ENCODE results near the gene MACROD1.

MACROD1 gene

GRCh38 chr11:64132191-64132771, 33.6 kb downstream of the MACROD1 start:
- peaks cover 26% of the 10 kb centered on the region for H3K27me3 ChIP-seq (ENCODE audit: control insufficient read depth, insufficient read depth, low read length)
- H3K27ac ChIP-seq (ENCODE audit: low read length) = no peak overlapping the region
- no peak overlapping the region for H3K4me3 ChIP-seq (ENCODE audit: low read length)
- no peaks in the 10 kb centered on the region for H3K36me3 ChIP-seq (ENCODE audit: control insufficient read depth, low read depth, low read length)
- H3K9me3 ChIP-seq (ENCODE audit: control insufficient read depth, low read depth, low read length) = no peaks in the 10 kb centered on the region
- H3K9ac ChIP-seq (ENCODE audit: low read length) = no peak overlapping the region
- peaks cover 14% of the 10 kb centered on the region for H3K4me1 ChIP-seq (ENCODE audit: control insufficient read depth, low read depth, low read length)

GRCh38 chr11:64131683-64132190, 34.2 kb downstream of the MACROD1 start:
- H3K4me1 ChIP-seq (ENCODE audit: control insufficient read depth, low read depth, low read length) = peaks cover 14% of the 10 kb centered on the region
- no peaks in the 10 kb centered on the region for H3K9me3 ChIP-seq (ENCODE audit: control insufficient read depth, low read depth, low read length)
- H3K36me3 ChIP-seq (ENCODE audit: control insufficient read depth, low read depth, low read length) = no peaks in the 10 kb centered on the region
- H3K27me3 ChIP-seq (ENCODE audit: control insufficient read depth, insufficient read depth, low read length) = peaks cover 25% of the 10 kb centered on the region
- no peak overlapping the region for H3K4me3 ChIP-seq (ENCODE audit: low read length)
- H3K9ac ChIP-seq (ENCODE audit: low read length) = no peak overlapping the region
- no peak overlapping the region for H3K27ac ChIP-seq (ENCODE audit: low read length)

GRCh38 chr11:64130618-64131017, 35.3 kb downstream of the MACROD1 start:
- Histone ChIP-seq H3K36me3 (ENCODE audit: control insufficient read depth, low read depth, low read length) (no peaks in the 10 kb centered on the region), H3K4me1 (ENCODE audit: control insufficient read depth, low read depth, low read length) (peaks cover 14% of the 10 kb centered on the region), H3K27me3 (ENCODE audit: control insufficient read depth, insufficient read depth, low read length) (peaks cover 25% of the 10 kb centered on the region), H3K4me3 (ENCODE audit: low read length) (no peak overlapping the region), H3K9ac (ENCODE audit: low read length) (no peak overlapping the region), H3K9me3 (ENCODE audit: control insufficient read depth, low read depth, low read length) (no peaks in the 10 kb centered on the region), H3K27ac (ENCODE audit: low read length) (no peak overlapping the region)

GRCh38 chr11:64129403-64129802, 36.5 kb downstream of the MACROD1 start:
- Histone ChIP-seq H3K9ac (ENCODE audit: low read length) (no peak overlapping the region), H3K9me3 (ENCODE audit: control insufficient read depth, low read depth, low read length) (no peaks in the 10 kb centered on the region), H3K27me3 (ENCODE audit: control insufficient read depth, insufficient read depth, low read length) (peaks cover 14% of the 10 kb centered on the region), H3K27ac (ENCODE audit: low read length) (no peak overlapping the region), H3K4me3 (ENCODE audit: low read length) (no peak overlapping the region), H3K36me3 (ENCODE audit: control insufficient read depth, low read depth, low read length) (no peaks in the 10 kb centered on the region), H3K4me1 (ENCODE audit: control insufficient read depth, low read depth, low read length) (peaks cover 14% of the 10 kb centered on the region)

- peaks cover 14% of the 10 kb centered on the region for H3K4me1 ChIP-seq (ENCODE audit: control insufficient read depth, low read depth, low read length)
- no peak overlapping the region for H3K4me3 ChIP-seq (ENCODE audit: low read length)
- H3K27ac ChIP-seq (ENCODE audit: low read length) = no peak overlapping the region
These were observed 37.5 kb downstream of the MACROD1 start for GRCh38 chr11:64128255-64129006.

GRCh38 chr11:64127267-64128072, 38.4 kb downstream of the MACROD1 start:
- H3K4me3 ChIP-seq (ENCODE audit: low read length) = no peak overlapping the region
- H3K4me1 ChIP-seq (ENCODE audit: control insufficient read depth, low read depth, low read length) = peaks cover 14% of the 10 kb centered on the region
- no peaks in the 10 kb centered on the region for H3K9me3 ChIP-seq (ENCODE audit: control insufficient read depth, low read depth, low read length)
- no peak overlapping the region for H3K27ac ChIP-seq (ENCODE audit: low read length)
- no peaks in the 10 kb centered on the region for H3K36me3 ChIP-seq (ENCODE audit: control insufficient read depth, low read depth, low read length)
- H3K27me3 ChIP-seq (ENCODE audit: control insufficient read depth, insufficient read depth, low read length) = peaks cover 5% of the 10 kb centered on the region
- H3K9ac ChIP-seq (ENCODE audit: low read length) = no peak overlapping the region

More at GRCh38 chr11:64128255-64129006, 37.5 kb downstream of the MACROD1 start:
- Histone ChIP-seq H3K27me3 (ENCODE audit: control insufficient read depth, insufficient read depth, low read length) (peaks cover 9% of the 10 kb centered on the region), H3K36me3 (ENCODE audit: control insufficient read depth, low read depth, low read length) (no peaks in the 10 kb centered on the region), H3K9ac (ENCODE audit: low read length) (no peak overlapping the region), H3K9me3 (ENCODE audit: control insufficient read depth, low read depth, low read length) (no peaks in the 10 kb centered on the region)

- peaks cover 5% of the 10 kb centered on the region for H3K27me3 ChIP-seq (ENCODE audit: control insufficient read depth, insufficient read depth, low read length)
- no peak overlapping the region for H3K27ac ChIP-seq (ENCODE audit: low read length)
- H3K9me3 ChIP-seq (ENCODE audit: control insufficient read depth, low read depth, low read length) = no peaks in the 10 kb centered on the region
- no peaks in the 10 kb centered on the region for H3K36me3 ChIP-seq (ENCODE audit: control insufficient read depth, low read depth, low read length)
- H3K9ac ChIP-seq (ENCODE audit: low read length) = no peak overlapping the region
- H3K4me3 ChIP-seq (ENCODE audit: low read length) = no peak overlapping the region
- H3K4me1 ChIP-seq (ENCODE audit: control insufficient read depth, low read depth, low read length) = peaks cover 11% of the 10 kb centered on the region
These were observed 39.1 kb downstream of the MACROD1 start for GRCh38 chr11:64126796-64127195.

- Histone ChIP-seq H3K9me3 (ENCODE audit: control insufficient read depth, low read depth, low read length) (no peaks in the 10 kb centered on the region), H3K36me3 (ENCODE audit: control insufficient read depth, low read depth, low read length) (no peaks in the 10 kb centered on the region), H3K9ac (ENCODE audit: low read length) (no peak overlapping the region), H3K4me3 (ENCODE audit: low read length) (no peak overlapping the region), H3K27ac (ENCODE audit: low read length) (no peak overlapping the region), H3K27me3 (ENCODE audit: control insufficient read depth, insufficient read depth, low read length) (peaks cover 5% of the 10 kb centered on the region), H3K4me1 (ENCODE audit: control insufficient read depth, low read depth, low read length) (peaks cover 10% of the 10 kb centered on the region)
These were observed 39.5 kb downstream of the MACROD1 start for GRCh38 chr11:64126371-64126770.

GRCh38 chr11:64125676-64126075, 40.2 kb downstream of the MACROD1 start:
- Histone ChIP-seq H3K36me3 (ENCODE audit: control insufficient read depth, low read depth, low read length) (no peaks in the 10 kb centered on the region), H3K27ac (ENCODE audit: low read length) (no peak overlapping the region), H3K4me1 (ENCODE audit: control insufficient read depth, low read depth, low read length) (peaks cover 10% of the 10 kb centered on the region), H3K4me3 (ENCODE audit: low read length) (no peak overlapping the region), H3K9ac (ENCODE audit: low read length) (no peak overlapping the region), H3K27me3 (ENCODE audit: control insufficient read depth, insufficient read depth, low read length) (peaks cover 5% of the 10 kb centered on the region), H3K9me3 (ENCODE audit: control insufficient read depth, low read depth, low read length) (no peaks in the 10 kb centered on the region)

- Histone ChIP-seq H3K9me3 (ENCODE audit: control insufficient read depth, low read depth, low read length) (no peaks in the 10 kb centered on the region), H3K27ac (ENCODE audit: low read length) (no peak overlapping the region), H3K9ac (ENCODE audit: low read length) (no peak overlapping the region), H3K4me1 (ENCODE audit: control insufficient read depth, low read depth, low read length) (peaks cover 10% of the 10 kb centered on the region), H3K4me3 (ENCODE audit: low read length) (no peak overlapping the region), H3K36me3 (ENCODE audit: control insufficient read depth, low read depth, low read length) (no peaks in the 10 kb centered on the region), H3K27me3 (ENCODE audit: control insufficient read depth, insufficient read depth, low read length) (peaks cover 15% of the 10 kb centered on the region)
These were observed 41.8 kb downstream of the MACROD1 start for GRCh38 chr11:64124147-64124546.

GRCh38 chr11:64123679-64124078, 42.2 kb downstream of the MACROD1 start:
- Histone ChIP-seq H3K4me1 (ENCODE audit: control insufficient read depth, low read depth, low read length) (peaks cover 10% of the 10 kb centered on the region), H3K36me3 (ENCODE audit: control insufficient read depth, low read depth, low read length) (no peaks in the 10 kb centered on the region), H3K27me3 (ENCODE audit: control insufficient read depth, insufficient read depth, low read length) (peaks cover 20% of the 10 kb centered on the region), H3K9me3 (ENCODE audit: control insufficient read depth, low read depth, low read length) (no peaks in the 10 kb centered on the region), H3K27ac (ENCODE audit: low read length) (no peak overlapping the region), H3K9ac (ENCODE audit: low read length) (no peak overlapping the region), H3K4me3 (ENCODE audit: low read length) (no peak overlapping the region)

Data from iPS-18a (cell line).